ENCODE data around the gene LYRM7.
"Not testable (repeated sequence)": the region's sequence is repeated elsewhere in the genome, so short reads cannot be mapped to it uniquely, and the experiment has no call there.

Gene LYRM7

GRCh38 chr5:131221888-131222287, 51.1 kb downstream of the LYRM7 start:
- DNase-seq: no peak

GRCh38 chr5:131222731-131223130, 52.0 kb downstream of the LYRM7 start:
- DNase-seq: no peak

- no peak for DNase-seq
Measured at GRCh38 chr5:131223751-131224386, 53.1 kb downstream of the LYRM7 start.

GRCh38 chr5:131224387-131225201, 53.9 kb downstream of the LYRM7 start:
- DNase-seq: no peak

GRCh38 chr5:131225282-131225974, 54.7 kb downstream of the LYRM7 start:
- no peak for DNase-seq

- no peak for DNase-seq
Measured at GRCh38 chr5:131226899-131227298, 56.2 kb downstream of the LYRM7 start.

- no peak for DNase-seq
Measured at GRCh38 chr5:131228646-131229045, 57.9 kb downstream of the LYRM7 start.

GRCh38 chr5:131229623-131230022, 58.9 kb downstream of the LYRM7 start:
- no peak for DNase-seq

GRCh38 chr5:131230406-131230805, 59.7 kb downstream of the LYRM7 start:
- DNase-seq: no peak

- DNase-seq: no peak
Measured at GRCh38 chr5:131239686-131240085, 68.9 kb downstream of the LYRM7 start.

GRCh38 chr5:131242728-131243255, 72.0 kb downstream of the LYRM7 start:
- DNase-seq: no peak

GRCh38 chr5:131245312-131245711, 74.6 kb downstream of the LYRM7 start:
- DNase-seq: no peak

GRCh38 chr5:131245948-131246347, 75.2 kb downstream of the LYRM7 start:
- no peak for DNase-seq

- DNase-seq: no peak
Measured at GRCh38 chr5:131246504-131246903, 75.8 kb downstream of the LYRM7 start.

GRCh38 chr5:131250751-131251475, 80.2 kb downstream of the LYRM7 start:
- DNase-seq: no peak

- no peak for DNase-seq
Measured at GRCh38 chr5:131252824-131253171, 82.1 kb downstream of the LYRM7 start.

GRCh38 chr5:131254025-131254424, 83.3 kb downstream of the LYRM7 start:
- DNase-seq: not testable (repeated sequence)

- DNase-seq: no peak
Measured at GRCh38 chr5:131254741-131255140, 84.0 kb downstream of the LYRM7 start.
